Measurements from ENCODE around the gene MEF2C.

DNA sequence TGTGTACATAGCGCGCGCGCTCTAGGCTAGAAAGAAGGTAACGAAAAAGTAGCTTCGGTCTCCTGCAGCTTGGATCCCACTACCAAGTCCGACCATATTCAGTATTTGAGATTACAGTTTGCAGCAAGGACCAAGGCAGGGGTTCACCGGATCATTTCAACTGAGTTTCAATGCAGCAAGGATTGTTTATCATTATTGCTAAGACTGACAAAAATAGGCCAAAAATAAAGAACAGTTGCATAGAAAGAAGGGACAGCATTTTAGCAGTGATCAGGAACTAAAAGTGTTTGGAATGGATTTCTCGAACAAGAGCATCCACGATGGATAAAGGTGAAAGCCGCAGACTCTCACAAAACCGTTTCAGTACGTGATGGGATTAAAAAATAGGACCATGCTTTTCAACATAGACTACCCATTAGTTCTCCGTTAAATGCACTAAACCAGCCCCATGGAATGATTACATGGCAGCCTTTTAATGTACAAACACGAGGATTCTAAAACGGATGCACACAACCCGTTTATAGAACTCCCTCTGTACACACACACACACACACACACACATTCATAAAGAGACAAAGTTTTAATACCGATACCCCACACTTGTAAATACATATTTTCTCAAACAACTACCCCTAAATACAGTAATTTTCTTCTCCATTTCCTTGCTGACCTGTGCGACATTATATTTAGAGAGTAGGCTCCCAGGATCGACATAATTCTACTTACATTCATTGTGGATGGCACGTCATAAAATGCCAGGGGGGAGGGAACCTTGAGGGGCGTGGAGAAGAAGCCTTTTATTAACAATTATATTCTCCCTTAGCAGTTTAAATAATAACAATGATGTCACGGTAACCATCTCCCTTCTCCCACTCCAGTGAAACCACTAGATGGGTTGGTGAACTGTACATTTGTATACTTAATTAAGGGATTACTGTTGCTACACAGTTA is 197.1 kb downstream of the MEF2C start:
- TF ChIP-seq YY1 (IDR thresholded peaks at IDR 0.05): no peak
- TF ChIP-seq NR2F2 (IDR thresholded peaks at IDR 0.05): no peak
- no peak for TF ChIP-seq CTCF (IDR thresholded peaks at IDR 0.05; ENCODE audit: low read depth, low read length, missing input control)
- TF ChIP-seq, protein P1, sequence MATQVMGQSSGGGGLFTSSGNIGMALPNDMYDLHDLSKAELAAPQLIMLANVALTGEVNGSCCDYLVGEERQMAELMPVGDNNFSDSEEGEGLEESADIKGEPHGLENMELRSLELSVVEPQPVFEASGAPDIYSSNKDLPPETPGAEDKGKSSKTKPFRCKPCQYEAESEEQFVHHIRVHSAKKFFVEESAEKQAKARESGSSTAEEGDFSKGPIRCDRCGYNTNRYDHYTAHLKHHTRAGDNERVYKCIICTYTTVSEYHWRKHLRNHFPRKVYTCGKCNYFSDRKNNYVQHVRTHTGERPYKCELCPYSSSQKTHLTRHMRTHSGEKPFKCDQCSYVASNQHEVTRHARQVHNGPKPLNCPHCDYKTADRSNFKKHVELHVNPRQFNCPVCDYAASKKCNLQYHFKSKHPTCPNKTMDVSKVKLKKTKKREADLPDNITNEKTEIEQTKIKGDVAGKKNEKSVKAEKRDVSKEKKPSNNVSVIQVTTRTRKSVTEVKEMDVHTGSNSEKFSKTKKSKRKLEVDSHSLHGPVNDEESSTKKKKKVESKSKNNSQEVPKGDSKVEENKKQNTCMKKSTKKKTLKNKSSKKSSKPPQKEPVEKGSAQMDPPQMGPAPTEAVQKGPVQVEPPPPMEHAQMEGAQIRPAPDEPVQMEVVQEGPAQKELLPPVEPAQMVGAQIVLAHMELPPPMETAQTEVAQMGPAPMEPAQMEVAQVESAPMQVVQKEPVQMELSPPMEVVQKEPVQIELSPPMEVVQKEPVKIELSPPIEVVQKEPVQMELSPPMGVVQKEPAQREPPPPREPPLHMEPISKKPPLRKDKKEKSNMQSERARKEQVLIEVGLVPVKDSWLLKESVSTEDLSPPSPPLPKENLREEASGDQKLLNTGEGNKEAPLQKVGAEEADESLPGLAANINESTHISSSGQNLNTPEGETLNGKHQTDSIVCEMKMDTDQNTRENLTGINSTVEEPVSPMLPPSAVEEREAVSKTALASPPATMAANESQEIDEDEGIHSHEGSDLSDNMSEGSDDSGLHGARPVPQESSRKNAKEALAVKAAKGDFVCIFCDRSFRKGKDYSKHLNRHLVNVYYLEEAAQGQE (IDR thresholded peaks at IDR 0.05): no peak
- TF ChIP-seq SP1 (IDR thresholded peaks at IDR 0.05): no peak
- no peak for TF ChIP-seq RAD21 (IDR thresholded peaks at IDR 0.05)
- TF ChIP-seq MAX (IDR thresholded peaks at IDR 0.05): no peak
- TF ChIP-seq TAF1 (conservative IDR thresholded peaks at IDR 0.05): no peak
